ENCODE results near the gene CRELD2. TPM values are rescaled to one million over a fixed set of nuclear protein-coding genes. Genes with fewer than 3 reads are reported as not detected.

The CRELD2 gene
- total and polyA plus RNA-seq, 2 of the 13 experiments (the other 11 are each of a cell fraction or from before 2014, with no cell fraction given), result 17.2 to 44.7 TPM

GRCh38 chr22:49971232-49972162 lies 53.1 kb downstream of the CRELD2 start (continued):
- TF ChIP-seq ZBTB34 (CRISPR knock-in tag; IDR thresholded peaks at IDR 0.05) (no peak), ZSCAN31 (CRISPR knock-in tag; IDR thresholded peaks at IDR 0.05; ENCODE audit: low read depth) (0 out of 2 replicates have a peak, but pooled peaks have one; percentile 39), FOXC1 (CRISPR knock-in tag; IDR thresholded peaks at IDR 0.05; ENCODE audit: borderline replicate concordance) (no peak), ZNF615 (CRISPR knock-in tag; IDR thresholded peaks at IDR 0.05; ENCODE audit: borderline replicate concordance) (no peak), ZNF597 (CRISPR knock-in tag; IDR thresholded peaks at IDR 0.05) (no peak), NFYB (CRISPR knock-in tag; IDR thresholded peaks at IDR 0.05) (no peak), KLF16 (CRISPR knock-in tag; IDR thresholded peaks at IDR 0.05) (no peak), PRDM10 (CRISPR knock-in tag; IDR thresholded peaks at IDR 0.05; ENCODE audit: low read depth) (no peak), ZNF687 (CRISPR knock-in tag; IDR thresholded peaks at IDR 0.05) (peak; percentile 66), ISX (CRISPR knock-in tag; conservative IDR thresholded peaks at IDR 0.05) (no peak), REXO4 (CRISPR knock-in tag; IDR thresholded peaks at IDR 0.05; ENCODE audit: borderline replicate concordance) (no peak), TEF (CRISPR knock-in tag; IDR thresholded peaks at IDR 0.05) (no peak), ZFY (CRISPR knock-in tag; IDR thresholded peaks at IDR 0.05) (peak; percentile 59), SPEN (CRISPR knock-in tag; IDR thresholded peaks at IDR 0.05; ENCODE audit: low read depth) (no peak; the same call in 1 of the 2 replicates), MYNN (CRISPR knock-in tag; IDR thresholded peaks at IDR 0.05; ENCODE audit: low read depth) (no peak), DDIT3 (CRISPR knock-in tag; IDR thresholded peaks at IDR 0.05) (no peak)

All from HepG2 (cell line).